HG02981 (cell line): ENCODE data around the gene ASAP3.

Experiments
- ATAC-seq: cut with Tn5 transposase; IDR thresholded peaks from one replicate; pipeline ENCODE4 v1.9.1; 2021; ENCODE audit warnings: mild to moderate bottlenecking, moderate library complexity; ENCODE audit not compliant: unreplicated experiment

The ASAP3 gene

DNA sequence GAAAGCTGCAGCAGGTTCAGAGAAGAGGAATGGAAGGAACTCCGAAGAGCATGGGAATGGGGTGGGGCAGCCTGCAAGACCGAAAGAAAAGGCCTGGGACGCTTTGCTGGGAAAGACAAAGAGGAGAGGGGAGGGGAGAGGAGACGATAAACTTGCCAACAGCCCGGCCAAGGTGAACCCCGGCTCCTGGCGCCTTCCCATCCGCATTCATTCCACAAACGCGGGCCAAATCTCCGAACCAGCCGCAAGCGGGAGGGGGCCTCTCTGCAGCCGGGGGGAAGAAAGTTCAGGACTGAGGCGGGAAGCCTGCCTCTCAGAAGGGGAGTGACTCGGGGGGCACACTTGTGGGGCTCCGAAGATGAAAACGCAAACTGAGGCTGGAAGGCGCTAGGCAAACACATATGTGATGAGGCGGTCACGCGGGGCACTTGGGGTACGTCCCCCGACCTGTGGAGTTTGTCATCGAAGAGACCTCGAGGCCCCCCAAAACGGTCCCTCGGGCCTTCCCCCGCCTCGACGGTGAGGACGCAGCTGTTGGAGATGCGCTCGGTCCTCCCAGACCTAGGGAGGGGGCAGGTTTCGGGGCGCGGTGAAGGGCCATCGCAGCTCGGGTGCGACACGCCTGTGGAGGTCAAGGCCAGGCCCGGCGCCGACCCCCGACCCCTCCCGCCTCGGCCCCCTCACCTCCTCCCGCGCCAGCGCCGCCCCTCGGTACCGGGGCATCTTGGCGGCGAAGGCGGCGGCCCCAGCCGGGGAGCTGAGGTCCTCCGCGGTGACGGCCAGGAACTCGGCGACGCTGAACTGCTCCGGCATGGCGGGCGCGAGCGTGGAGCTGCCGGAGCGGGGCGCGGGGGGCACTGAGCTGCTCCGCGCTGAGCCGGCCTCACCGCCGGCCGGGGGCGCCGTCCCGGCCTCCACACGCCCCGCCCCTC is at the start of gene ASAP3:
TSS of gene ASAP3 (minus strand) at position 859 of the 932 bp plus-strand sequence. CDS start at position 813, 46 bp downstream.
- ATAC-seq: no peak

DNA sequence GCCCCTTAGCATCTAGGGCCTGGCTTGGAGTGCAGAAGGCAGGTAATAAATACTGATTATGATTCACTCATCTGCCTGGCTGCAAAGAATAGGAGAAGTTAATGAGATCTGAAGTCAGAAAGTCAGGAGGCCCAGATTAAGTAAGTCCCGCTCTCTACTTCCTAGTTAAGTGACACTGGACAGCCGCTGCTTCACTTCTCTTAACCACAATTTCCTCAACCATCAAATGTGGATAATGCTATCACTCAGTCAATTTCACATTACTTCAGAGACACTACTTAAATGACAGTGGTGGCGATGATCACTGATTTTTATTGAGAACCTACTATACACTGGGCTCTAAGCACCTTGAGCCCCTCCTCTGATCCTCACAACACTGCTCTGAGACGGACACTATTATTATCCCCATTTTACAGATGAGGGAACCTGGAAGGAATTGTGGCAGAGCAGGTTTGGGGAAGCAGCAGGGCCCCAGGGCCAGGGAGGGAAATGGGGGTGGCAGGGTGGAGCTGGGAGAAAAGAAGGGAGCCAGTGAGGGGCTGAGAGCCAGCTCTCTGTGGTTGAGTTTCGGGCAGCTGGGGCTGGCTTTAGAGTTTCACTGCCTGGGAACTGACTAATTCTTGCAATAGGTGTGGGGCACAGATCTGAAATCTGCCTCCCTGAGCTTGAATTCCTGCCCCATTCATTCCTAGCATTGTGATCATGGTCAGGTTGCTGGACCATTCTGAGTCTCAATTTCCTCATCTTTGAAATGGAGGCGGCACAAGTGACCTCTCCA is 49.5 kb upstream of the ASAP3 start:
- ATAC-seq: no peak

DNA sequence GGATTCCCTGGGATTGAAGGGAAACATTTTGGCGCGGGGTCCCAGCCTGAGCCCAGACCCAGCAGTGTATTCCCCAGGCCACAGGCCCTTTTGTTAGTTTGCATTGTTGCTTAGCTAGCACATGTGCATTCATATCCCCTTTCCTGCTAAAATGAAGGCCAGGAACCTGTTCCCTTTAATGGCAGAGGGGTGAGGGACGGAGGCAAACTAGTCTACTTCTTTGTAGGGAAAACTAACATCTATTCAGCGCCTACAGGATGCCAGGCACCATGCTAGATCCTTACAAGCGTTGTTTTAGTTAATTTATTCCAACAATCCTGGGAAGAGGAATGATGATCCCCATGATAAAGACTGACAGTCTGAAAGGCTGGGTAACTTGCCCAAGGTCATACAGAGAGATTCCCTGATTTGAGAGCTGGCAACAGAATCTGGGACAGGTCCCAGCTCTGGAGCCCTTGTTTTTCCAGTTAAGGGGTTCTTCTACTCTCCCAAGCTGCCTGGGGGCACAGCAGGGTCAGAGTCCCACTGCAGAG is 47.6 kb upstream of the ASAP3 start:
- no peak for ATAC-seq

DNA sequence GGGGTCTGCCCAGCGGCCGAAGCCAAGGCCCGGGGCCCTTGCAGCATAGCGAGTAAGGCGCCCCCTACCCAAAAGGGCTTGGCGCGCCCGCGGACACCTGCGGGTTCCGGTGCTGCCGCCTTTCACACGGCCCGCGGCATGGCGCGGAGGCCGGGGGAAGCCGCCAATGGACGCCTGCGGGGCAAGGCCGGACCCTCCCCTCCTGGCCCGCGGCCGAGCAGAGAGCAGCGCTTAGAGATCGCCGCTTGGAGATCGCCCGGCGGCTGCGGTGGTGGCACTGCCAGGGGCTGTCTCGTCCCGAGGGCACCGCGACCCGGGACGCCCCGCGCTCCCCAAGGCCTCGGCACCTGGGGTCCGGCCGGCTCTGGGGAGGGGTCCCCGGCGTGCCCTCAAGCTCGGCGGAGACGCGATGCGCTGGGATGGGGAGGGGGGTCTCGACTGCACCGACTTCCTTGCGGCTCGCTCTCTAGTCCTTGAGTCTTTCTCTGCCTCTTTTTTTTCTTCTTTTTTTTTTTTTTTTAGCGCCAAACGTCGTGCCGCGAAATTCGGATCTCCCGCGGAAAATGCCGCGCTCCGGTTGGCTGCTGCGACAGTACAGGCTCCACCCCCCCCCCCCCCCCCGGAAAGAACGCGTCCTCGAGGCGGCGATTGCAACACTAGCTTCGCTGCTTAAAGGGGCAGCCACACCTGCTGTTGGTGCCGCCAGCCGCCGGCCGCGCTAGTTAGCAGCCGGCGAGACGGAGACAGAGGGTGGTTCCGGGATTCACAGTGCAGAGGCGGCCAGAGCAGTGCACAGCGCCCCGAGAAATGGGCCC is 47.0 kb upstream of the ASAP3 start, which contains the start of gene E2F2:
TSS of gene E2F2 (minus strand) at position 487 of the 815 bp plus-strand sequence. CDS start at position 47, 440 bp downstream.
- ATAC-seq: no peak

DNA sequence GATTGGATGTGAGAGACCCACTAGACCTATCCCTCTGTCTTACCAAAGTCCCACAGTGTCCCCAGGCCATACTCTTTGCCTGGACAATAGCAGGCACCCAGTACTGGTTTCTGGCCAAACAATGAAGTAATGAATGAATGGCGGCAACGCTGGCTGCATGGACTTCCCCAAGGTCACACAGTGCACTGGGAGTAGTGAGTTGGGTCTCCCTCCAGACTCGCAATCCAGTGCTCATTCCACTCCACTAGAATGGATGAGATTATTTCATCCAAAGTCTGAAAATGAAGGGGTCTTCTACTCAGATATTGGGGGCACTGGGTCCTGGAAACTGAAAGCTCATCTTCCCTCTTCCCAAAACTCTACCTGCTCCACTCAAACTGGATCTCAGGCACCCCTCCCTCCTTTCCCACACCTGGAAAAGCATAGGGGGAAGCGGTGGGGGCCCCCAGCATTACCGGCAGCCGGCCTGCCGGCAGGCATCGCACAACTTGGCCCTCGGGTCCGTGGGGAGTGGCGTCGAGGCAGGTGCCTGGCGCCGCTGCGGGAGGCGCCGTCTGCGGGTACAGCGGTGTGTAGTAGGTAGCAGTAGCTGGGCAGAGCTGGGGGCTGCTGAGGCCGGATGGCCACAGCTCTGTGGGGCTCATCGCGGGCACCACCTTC is 46.2 kb upstream of the ASAP3 start:
- no peak for ATAC-seq

DNA sequence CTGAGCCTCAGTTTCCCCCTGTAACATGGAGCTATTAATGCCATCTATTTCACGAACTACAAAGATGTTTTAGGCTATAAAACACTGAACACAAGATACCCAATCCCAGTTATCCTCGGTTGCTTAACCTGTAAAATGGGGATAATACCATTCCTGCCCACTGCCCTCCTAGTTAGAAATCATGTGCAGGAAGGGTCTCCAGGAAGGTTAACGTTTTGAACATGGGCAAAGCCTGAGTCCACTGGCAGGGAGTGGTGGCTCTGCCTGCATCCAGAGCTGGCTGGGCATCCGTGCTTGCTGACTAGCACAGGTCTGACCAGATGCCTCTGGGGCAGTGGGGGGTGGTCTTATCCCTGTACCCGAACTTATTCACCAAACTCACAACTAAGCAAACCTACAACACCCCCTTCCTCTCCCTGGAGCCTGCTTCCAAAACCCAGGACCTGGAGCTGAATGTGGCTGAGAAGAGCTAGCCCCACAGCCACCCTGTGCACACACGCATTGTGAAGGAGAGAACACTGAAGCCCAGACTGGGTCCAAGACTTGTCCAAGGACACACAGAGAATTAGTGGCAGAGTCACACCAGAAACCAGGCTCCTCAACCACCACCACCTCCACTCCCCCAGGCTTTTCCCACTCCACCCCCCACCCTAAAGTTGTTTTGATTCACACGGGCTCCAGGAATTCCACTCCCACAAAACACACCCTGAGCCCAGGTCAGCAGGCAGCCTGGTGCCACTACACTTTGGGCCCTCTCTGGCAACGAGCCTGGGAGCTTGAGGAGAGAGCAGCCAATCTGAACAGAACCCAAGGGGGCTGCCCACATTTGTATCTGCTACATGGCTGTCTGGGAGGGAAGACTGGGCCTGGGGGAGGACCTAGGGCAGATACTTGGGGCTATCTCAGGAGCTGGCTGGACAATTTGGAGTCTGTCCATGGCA is 45.4 kb upstream of the ASAP3 start:
- no peak for ATAC-seq

DNA sequence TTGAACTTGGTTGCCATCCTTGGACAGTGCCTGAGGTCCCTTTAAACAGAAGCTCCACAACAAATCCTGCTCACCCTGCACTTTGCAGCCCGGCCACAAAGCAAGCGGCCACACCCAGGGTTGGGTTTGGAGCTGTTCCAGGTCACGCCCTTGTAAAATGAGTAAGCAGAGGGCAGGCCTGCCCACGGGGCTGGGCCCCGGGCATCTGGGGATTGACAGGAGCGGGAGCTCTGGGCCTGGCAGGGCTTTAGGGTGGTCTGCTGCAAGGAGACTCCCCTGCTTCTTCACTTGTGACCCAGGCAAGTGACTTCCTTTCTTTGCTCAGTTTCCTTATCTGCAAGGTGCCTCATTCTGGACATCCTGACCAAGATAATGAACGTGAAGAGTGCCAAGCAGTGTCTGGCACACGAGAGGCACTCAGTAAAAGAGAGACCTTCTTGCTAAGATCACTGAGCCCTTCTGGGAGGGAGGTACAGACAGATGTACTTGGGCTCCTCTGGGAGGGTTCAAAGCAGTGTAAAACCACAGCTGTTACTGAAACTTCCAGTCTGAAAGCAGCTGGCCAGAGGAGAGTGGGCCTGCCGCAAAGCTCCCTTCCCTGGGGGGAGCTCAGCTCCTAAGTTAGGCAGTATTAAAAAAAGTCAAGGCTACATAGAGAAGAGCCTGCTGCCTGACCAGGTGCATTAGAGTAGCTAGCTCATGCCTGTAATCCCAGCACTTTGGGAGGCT is 44.4 kb upstream of the ASAP3 start:
- ATAC-seq: peak; percentile 32

DNA sequence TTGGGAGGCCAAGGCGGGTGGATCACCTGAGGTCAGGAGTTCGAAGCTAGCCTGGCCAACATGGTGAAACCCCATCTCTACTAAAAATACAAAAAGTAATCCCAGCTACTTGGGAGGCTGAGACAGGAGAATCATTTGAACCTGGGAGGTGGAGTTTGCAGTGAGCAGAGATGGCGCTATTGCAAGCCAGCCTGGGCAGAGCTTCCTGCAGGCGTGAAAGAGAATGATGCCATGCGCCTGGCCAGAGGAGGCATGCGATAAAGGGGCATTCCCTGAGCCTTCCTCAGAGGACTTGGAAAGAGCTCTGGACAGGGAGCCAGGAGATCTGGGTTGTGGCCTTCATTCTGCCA is 43.9 kb upstream of the ASAP3 start:
- ATAC-seq: no peak

DNA sequence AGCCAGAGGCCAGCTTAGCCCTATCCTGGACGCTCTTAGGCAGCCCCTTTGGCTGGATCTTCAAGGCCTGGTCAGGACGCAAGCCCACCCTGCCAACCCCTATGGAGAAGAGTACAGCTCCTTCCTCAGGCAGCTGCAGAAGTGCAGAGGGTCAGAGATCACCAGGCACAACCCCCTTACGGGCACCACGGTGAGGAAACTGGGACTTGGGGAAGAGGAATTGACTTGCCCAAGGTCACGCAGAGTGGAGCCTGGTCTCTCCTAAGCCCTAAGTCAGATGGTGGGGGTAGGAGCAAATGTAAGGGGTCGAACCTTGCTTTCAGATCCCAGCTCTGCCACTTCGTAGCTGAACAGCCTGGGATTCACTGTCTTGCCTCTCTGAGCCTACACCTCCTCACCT is 43.4 kb upstream of the ASAP3 start:
- ATAC-seq: no peak

DNA sequence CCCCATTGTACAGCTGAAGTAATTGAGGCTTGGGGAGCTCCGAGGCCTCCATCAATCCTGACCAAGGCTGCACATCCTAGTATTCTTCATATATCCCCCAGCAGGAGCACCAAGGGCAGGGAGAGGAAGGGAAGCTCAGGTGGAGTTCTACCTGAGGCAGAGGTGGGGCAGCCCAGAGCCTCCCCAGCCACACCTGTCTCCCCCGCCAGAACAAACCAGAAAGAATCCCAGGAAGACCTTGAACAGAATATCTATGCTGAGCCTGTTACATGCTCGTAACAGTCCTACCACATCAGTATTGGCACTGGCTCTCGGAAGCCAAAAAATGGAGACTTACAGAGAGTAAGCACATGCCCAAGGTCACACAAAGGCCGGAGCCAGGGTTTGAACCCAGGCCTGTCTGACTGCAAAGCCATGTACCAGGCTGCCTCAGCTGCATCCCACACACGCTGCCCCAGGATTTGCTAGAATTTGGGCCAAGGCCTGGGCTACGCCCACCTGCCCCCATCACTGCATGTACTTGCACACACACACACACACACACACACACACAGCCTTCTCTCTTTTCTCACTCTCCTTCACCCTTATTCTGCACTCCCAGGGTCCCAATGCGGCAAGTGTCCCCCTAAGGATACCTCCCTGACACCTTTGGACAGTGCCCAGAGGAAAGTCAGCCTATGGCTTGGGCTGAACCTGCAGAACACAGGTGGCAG is 42.5 kb upstream of the ASAP3 start:
- no peak for ATAC-seq

DNA sequence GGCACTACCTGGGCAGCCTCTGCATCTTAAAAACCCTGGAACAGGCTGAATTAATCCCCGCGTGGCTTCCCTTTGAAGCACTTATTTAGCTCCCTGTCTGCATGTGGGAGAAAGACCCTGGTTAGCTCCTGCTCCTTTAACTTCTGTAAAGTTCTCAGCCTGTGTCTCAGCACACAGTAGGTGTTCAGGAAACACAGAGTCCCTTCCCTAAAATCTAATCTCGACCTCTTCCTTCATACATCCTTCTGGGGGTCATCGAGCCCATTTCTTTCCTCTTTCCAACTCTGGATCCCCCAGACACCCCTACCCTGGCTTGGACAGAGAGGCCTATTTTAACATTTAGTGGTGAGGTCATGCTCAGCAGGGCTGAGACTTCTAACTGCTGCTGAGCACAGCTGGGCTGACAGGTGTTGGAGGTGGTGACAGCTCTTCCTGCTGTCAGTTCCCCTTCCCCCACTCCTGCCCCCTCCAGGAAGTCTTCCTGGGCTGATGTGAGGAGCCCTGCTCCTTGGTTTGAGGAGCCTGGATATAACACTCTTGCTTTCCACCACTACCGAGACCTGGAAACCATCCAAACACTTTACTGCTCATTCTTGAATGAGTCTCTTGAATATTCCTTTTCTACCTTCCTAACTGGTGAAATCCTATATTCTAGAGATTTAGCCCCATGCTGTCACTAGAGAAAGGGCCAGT is 41.7 kb upstream of the ASAP3 start:
- ATAC-seq: peak; percentile 39

DNA sequence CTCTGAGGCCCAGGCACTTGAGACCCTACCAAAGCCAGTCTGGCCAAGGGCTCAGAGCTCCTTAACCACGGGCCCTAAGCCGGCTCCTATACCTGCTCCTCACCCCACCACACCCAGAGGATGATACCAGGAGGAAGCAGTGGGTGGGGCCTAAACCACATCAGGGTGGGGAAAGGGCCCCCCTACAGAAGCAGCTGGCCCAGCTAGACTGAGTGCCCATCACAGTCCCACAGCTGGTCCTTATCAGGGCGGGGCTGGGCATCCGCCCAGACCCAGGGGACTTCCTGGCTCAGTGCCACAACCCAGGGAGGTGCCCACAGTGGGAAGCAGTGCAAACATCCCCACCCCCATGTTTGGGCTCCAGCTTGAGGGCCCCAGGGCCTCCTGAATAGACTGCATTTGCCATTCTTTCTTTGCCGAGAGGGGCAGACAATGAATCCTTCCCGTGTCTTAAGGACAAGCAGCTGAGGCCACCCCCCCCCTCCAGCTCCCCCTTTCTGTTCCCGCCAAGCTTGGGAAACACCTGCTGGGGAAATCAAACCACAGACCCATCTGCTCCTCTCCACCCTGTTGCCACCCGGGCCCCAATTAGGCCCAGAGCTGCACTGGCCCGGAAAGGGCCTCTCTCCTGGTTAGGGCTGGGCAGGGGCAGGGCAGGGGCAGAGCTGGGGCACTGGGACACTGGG is 40.9 kb upstream of the ASAP3 start:
- ATAC-seq: no peak

DNA sequence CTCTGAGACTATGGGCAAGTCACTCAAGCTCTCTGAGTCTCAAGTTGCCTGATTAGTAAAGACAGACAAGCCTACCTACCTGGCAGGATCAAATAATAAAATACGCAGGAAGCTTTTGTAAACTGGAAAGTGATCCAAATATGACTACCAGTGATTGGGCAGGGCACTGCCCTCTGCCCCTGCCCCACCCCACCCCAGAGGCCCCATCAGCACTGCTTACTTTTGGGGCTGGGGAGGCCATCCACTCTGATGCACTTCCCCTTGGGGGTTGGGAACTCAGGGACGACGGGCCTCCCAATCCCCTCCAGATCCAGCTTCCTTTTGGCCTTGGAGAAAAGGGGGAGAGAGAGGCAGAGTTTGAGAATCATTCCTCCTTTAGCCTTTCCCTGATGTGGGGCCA is 40.2 kb upstream of the ASAP3 start:
- no peak for ATAC-seq

DNA sequence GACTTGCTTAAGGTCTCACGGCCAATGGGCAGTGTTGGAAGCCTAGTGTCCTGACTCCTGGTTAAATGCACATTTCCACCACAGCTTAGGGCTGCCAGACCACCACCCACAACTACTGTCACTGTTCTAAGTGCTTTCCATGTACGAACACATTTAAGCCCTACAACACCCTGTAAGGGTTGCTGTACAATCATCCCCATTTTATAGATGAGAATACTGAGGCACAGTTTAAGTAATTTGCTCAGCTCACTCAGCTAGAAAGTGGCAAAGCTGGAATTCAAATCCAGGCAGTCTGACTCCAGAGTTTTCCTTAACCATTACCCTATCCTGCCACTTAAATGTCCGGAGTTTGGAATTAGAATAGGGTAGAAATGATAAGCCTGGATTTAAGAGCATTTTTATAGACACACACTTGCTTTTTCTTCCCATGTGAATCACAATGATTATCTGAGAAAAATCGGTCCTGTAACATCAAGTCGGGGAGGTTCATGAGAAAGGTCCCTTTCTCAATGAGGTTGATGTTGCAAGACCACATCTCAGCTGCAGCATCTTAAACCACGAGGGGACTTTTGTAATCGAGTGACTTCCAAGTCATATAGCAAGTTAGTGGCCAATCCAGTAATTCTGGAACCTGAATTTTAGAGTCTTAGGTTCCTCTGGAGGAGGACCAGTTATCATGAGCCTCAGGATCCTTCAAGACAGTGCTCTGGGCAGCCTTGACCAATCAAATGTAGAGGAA is 38.4 kb upstream of the ASAP3 start:
- ATAC-seq: no peak

DNA sequence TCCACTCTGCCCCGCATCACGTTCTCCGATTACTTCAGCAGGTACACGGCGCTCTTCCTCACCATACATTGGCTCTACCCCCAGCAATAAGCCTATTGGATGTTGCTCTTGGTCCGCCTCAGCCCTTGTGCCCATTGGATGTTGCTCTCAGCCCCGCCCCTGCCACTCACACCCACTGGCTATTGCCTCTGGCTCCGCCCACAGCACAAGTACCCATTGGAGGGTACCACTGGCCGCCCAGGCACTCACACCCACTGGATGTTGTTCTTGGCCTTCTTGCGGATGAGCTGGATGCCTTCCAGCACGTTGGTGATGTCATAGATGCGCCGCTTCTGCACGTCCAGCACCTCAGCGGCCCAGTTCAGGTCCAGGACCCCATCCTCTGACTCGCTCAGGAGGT is 37.6 kb upstream of the ASAP3 start:
- ATAC-seq: no peak

DNA sequence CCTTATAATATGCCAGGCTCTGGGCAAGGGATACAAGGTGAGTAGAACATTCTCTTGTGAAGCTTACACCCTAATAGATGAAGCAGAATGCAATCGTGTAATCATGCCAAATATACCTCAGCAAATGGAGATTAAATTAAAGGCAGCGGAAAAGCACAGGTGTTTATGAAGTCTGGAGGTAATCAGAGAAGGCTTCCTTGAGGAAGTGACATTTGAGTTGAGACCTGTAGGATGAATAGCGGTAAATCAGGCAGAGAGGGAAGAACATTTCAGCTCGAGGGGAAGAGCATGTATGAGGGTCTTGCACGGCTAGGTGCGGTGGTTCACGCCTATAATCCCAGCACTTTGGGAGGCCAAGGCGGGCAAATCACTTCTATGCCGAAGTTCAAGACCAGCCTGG is 33.6 kb upstream of the ASAP3 start:
- no peak for ATAC-seq
